ENCODE data around the gene MLH1.

MLH1 gene

DNA sequence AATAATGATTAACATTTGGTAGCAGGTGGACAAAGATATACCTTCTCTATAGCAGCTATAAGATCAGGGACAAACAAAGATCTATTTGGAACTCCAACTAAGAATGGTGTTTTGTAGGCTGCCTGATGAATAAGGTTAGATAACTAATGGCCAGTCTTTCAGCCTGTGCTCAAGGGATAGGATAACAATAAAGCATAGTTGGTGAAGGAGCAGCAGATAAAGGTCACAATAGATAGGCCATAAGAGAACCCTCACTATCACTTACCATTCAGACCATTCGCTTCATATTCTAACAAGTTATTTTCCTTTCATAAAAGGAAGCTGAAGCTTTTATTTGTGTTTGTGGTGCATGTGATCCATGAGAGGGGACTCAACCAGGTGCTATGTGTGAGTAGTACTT lies 20.2 kb upstream of the MLH1 start:
- Histone ChIP-seq H3K36me3 (ENCODE audit: low read depth) (no peaks in the 10 kb centered on the region), H3K4me3 (ENCODE audit: severe bottlenecking) (no peak overlapping the region), H3K4me1 (ENCODE audit: insufficient read depth, poor library complexity, severe bottlenecking) (peaks cover 10% of the 10 kb centered on the region), H3K27me3 (ENCODE audit: insufficient read depth, poor library complexity, severe bottlenecking) (no peaks in the 10 kb centered on the region), H3K27ac (ENCODE audit: poor library complexity, severe bottlenecking) (no peak overlapping the region), H3K9me3 (ENCODE audit: severe bottlenecking) (no peaks in the 10 kb centered on the region)
- ATAC-seq (ENCODE audit: low read depth) (no peak), DNase-seq (ENCODE audit: low spot score) (no peak)
- TF ChIP-seq, protein P1, sequence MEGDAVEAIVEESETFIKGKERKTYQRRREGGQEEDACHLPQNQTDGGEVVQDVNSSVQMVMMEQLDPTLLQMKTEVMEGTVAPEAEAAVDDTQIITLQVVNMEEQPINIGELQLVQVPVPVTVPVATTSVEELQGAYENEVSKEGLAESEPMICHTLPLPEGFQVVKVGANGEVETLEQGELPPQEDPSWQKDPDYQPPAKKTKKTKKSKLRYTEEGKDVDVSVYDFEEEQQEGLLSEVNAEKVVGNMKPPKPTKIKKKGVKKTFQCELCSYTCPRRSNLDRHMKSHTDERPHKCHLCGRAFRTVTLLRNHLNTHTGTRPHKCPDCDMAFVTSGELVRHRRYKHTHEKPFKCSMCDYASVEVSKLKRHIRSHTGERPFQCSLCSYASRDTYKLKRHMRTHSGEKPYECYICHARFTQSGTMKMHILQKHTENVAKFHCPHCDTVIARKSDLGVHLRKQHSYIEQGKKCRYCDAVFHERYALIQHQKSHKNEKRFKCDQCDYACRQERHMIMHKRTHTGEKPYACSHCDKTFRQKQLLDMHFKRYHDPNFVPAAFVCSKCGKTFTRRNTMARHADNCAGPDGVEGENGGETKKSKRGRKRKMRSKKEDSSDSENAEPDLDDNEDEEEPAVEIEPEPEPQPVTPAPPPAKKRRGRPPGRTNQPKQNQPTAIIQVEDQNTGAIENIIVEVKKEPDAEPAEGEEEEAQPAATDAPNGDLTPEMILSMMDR (IDR thresholded peaks at IDR 0.05; ENCODE audit: poor library complexity, severe bottlenecking), result no peak

DNA sequence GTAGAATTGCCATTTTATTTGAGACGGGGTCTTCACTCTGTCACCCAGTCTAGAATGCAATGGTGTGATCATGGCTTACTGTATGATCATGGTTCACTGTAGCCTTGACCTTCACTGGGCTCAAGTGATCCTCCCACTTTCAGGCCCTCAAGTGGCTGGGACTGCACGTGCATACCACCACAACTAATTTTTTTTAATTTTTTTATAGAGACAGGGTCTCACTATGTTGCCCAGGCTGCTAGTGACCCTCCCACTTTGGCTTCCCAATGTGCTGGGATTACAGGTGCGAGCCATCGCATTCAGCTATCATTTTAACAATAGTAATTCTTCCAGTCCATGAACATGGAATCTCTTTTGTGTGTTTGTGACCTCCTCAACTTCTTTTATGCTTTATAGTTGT lies 12.3 kb upstream of the MLH1 start:
- Histone ChIP-seq H3K27me3 (ENCODE audit: insufficient read depth, poor library complexity, severe bottlenecking) (no peaks in the 10 kb centered on the region), H3K4me3 (ENCODE audit: severe bottlenecking) (no peak overlapping the region), H3K4me1 (ENCODE audit: insufficient read depth, poor library complexity, severe bottlenecking) (no peaks in the 10 kb centered on the region), H3K9me3 (ENCODE audit: severe bottlenecking) (no peaks in the 10 kb centered on the region), H3K27ac (ENCODE audit: poor library complexity, severe bottlenecking) (no peak overlapping the region), H3K36me3 (ENCODE audit: low read depth) (peaks cover 35% of the 10 kb centered on the region)
- no peak for DNase-seq (ENCODE audit: low spot score)
- ATAC-seq (ENCODE audit: low read depth), result no peak
- TF ChIP-seq, protein P1 (IDR thresholded peaks at IDR 0.05; ENCODE audit: poor library complexity, severe bottlenecking), result no peak

DNA sequence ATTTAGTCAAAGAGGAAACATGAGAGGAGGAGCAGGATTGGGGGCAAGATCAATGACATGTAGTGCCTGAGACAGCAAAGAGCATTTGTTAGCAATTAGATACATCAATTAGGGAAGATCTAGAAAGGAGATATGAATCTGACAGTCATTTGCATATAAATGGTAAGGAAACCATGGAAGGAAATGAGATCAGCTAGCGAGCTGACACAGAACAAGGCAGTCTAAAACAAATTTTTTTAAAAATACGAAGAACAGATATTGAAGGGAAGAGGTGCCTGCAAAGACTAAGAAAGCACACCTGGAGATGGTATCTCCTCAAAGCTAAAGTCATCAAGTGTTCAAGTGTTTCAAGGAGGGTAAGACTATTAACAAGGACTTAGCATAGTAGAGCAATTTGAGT lies 5.0 kb upstream of the MLH1 start:
- Histone ChIP-seq H3K27me3 (ENCODE audit: insufficient read depth, poor library complexity, severe bottlenecking) (no peaks in the 10 kb centered on the region), H3K36me3 (ENCODE audit: low read depth) (peaks cover 82% of the 10 kb centered on the region), H3K4me3 (ENCODE audit: severe bottlenecking) (no peak overlapping the region), H3K4me1 (ENCODE audit: insufficient read depth, poor library complexity, severe bottlenecking) (peaks cover 20% of the 10 kb centered on the region), H3K27ac (ENCODE audit: poor library complexity, severe bottlenecking) (no peak overlapping the region), H3K9me3 (ENCODE audit: severe bottlenecking) (no peaks in the 10 kb centered on the region)
- DNase-seq (ENCODE audit: low spot score) (no peak), ATAC-seq (ENCODE audit: low read depth) (no peak)
- TF ChIP-seq, protein P1 (IDR thresholded peaks at IDR 0.05; ENCODE audit: poor library complexity, severe bottlenecking), result no peak

DNA sequence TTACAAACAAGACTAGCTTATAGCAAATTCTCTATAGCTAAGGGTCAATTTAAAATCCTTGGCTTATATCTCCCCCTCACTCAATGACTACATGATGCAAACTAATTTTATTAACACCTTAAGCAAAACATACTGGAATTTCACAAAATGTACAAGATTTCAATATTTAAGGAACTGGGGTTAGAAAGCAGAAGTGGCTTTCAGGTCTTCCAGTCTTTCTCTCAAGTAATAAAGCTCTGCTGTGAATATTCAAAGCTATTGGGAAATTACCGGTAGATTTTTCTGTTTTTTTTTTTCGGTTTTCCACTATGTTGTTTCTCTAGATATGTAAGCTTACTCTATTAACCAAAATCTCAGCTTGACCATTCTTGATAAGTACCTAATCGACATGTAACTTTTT lies 4.3 kb upstream of the MLH1 start:
- Histone ChIP-seq H3K27me3 (ENCODE audit: insufficient read depth, poor library complexity, severe bottlenecking) (no peaks in the 10 kb centered on the region), H3K36me3 (ENCODE audit: low read depth) (peaks cover 76% of the 10 kb centered on the region), H3K27ac (ENCODE audit: poor library complexity, severe bottlenecking) (no peak overlapping the region), H3K9me3 (ENCODE audit: severe bottlenecking) (no peaks in the 10 kb centered on the region), H3K4me3 (ENCODE audit: severe bottlenecking) (no peak overlapping the region), H3K4me1 (ENCODE audit: insufficient read depth, poor library complexity, severe bottlenecking) (peaks cover 20% of the 10 kb centered on the region)
- ATAC-seq (ENCODE audit: low read depth), result no peak
- TF ChIP-seq, protein P1 (IDR thresholded peaks at IDR 0.05; ENCODE audit: poor library complexity, severe bottlenecking), result no peak
- no peak for DNase-seq (ENCODE audit: low spot score)

DNA sequence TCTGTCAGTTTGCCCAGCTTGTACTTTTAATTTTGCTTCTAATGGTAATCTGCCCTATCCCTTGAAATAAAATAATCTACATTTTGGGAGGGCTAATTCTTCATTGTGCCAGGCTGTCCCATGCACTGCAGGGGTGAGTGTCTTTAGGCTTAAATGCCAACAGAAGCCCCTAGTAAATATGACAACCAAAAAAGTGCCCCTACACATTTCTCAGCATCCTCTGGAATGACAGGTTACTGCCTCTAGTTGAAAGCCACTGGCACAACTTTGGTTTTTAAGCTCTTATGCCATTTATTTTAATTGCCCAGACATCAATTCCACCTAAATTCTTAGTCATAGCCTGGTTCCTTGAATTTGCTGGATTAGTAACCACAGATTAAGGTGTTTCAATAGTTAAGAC lies 3.8 kb upstream of the MLH1 start:
- Histone ChIP-seq H3K4me1 (ENCODE audit: insufficient read depth, poor library complexity, severe bottlenecking) (peaks cover 20% of the 10 kb centered on the region), H3K27ac (ENCODE audit: poor library complexity, severe bottlenecking) (no peak overlapping the region), H3K27me3 (ENCODE audit: insufficient read depth, poor library complexity, severe bottlenecking) (no peaks in the 10 kb centered on the region), H3K4me3 (ENCODE audit: severe bottlenecking) (no peak overlapping the region), H3K36me3 (ENCODE audit: low read depth) (peaks cover 70% of the 10 kb centered on the region), H3K9me3 (ENCODE audit: severe bottlenecking) (no peaks in the 10 kb centered on the region)
- DNase-seq (ENCODE audit: low spot score) (no peak), ATAC-seq (ENCODE audit: low read depth) (no peak)
- TF ChIP-seq, protein P1 (IDR thresholded peaks at IDR 0.05; ENCODE audit: poor library complexity, severe bottlenecking), result no peak
